COR-L47 (cell line): ENCODE results near the gene IL16.

Experiments used
- DNase-seq: peaks from one replicate; lab custom pipeline; 2025; lab: John Stamatoyannopoulos, UW

IL16 gene

DNA sequence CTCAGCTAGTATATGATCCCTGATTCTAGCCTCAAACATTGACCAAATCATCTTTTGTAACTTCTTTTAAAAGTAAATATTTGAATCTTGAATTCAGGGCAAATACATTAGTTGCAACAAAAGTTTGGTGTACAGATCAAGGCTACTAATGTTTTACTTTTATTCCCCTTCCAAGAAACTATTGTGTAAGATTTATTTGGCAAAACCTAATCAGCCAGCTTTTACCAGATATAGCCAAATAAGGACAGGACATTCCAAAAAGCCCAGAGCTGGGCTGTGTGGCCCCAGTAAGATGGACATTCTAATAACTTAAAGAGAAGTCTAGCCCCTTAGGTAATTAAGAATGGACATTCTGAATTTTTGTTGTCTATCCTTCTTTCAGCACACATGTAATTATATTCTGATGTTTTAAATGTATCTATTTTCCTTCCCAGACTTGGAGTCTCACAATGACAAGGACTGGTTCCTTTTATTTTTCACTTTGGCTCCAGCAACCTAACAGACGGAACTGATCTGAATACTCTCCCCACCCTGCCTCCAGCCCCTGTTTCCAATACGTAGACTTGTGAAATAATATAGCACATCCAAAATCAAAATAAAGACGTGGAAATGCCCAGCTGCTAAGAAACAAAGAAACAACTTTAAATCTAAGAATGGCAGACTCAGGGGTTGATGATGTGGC lies 79.2 kb downstream of the IL16 start:
- DNase-seq: no peak

- no peak for DNase-seq
Measured at GRCh38 chr15:81276967-81277366, 80.3 kb downstream of the IL16 start.

- no peak for DNase-seq
Measured at GRCh38 chr15:81277851-81278250, 81.2 kb downstream of the IL16 start.

- no peak for DNase-seq
Measured at GRCh38 chr15:81278306-81279029, 81.8 kb downstream of the IL16 start.

DNA sequence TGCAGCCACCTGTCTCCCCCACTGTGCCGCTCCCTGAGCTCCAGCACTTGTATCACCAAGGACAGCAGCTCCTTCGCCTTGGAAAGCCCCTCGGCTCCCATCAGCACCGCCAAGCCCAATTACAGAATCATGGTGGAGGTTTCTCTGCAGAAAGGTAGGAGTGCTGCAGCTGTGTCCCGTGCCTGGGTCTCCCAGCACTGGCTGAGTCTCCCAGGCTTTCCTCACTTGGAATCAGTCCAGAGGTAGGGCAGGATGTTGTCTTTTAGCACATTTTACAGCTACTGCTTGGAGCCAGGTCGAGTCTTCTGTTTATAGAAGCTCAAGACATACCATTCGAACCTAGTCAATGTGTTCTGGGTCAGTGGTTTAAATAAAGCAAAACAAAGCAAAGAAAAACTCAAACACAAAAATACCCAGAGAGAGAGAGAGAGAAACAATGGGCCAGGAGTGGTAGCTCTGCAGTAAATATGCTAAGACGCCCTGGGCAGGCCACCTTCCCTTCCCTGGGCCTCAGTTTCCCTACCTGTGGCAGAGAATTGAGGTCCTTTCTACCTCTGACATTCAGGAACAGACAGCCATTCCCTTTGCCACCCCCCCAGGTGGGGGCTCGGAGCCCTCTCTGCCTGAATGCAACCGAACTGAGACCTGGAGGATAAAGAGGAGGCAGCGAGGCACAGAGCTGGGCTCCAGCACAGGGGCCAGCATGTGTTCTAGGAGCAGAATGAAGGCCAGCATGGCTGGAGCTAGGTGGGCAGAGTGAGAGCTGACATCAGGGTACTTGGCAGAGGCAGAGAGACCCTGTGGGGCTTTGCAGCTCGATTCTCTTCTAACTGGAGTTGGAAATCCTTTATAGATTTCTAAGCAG lies 83.2 kb downstream of the IL16 start:
- no peak for DNase-seq

- DNase-seq: no peak
Measured at GRCh38 chr15:81280696-81281455, 84.2 kb downstream of the IL16 start.

DNA sequence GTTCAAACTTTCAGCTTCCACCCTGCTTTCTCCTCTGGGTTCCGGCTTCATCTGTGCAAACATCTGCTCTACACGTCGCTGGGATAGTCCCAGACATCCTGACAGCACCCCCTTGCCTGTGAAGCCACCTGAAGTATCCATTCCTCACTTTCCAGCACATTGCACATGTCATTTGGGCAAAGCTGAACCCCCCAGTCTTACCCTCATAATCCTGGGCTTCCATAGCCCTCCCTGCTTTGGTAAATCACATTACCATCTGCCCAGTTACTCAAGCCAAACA lies 84.7 kb downstream of the IL16 start:
- no peak for DNase-seq

GRCh38 chr15:81281766-81282605 lies 85.3 kb downstream of the IL16 start:
- no peak for DNase-seq

DNA sequence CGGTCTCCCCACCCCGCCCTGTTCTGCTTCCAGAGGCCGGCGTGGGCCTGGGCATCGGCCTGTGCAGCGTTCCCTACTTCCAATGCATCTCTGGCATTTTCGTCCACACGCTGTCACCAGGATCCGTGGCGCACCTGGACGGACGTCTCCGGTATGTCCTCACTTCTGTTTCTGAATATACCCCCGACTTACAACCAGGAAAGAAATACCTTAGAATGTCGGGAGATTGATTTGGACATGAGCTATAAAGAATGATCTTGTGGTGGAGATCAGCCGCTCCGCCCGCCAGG lies 85.9 kb downstream of the IL16 start:
- DNase-seq: no peak

DNA sequence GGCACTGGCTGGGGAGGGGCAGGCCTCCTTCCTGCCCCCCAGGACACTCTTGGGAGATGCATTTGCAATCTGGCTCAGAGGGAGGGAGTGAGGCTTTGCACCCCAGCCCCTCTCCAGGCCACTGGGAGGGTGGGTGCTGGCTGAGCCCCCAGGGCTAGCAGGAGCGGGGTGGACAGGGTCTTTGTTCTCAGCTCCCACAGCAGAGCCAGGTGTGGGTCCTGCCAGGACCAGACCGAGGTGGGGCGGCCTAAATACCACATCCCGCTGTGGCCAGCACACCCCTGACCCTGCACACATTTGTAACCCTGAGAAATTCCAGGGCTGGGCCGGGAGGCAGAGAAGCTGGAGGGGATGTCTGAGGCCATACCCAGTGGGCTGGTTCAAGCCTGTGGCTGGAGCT lies 86.2 kb downstream of the IL16 start:
- no peak for DNase-seq

- DNase-seq: no peak
Measured at GRCh38 chr15:81284256-81285031, 87.8 kb downstream of the IL16 start.

- no peak for DNase-seq
Measured at GRCh38 chr15:81285461-81285860, 88.8 kb downstream of the IL16 start.

DNA sequence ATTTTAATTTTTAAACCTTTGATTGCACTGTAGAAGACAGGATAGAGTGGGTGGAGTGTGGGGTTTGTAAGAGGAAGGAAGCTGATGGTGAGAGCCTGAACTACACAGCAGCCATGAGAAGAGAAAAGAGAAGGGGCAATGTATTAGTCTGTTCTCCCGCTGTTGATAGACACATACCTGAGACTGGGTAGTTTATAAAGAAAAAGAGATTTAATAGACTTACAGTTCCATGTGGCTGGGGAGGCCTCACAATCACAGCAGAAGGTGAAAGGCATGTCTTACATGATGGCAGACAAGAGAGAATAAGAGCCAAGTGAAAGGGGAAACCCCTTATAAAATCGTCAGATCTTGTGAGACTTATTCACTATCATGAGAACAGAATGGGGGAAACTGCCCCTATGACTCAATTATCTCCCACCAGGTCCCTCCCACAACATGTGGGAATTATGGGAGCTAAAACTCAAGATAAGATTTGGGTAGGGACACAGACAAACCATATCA lies 90.0 kb downstream of the IL16 start:
- DNase-seq: no peak

GRCh38 chr15:81288040-81288439 lies 91.4 kb downstream of the IL16 start:
- no peak for DNase-seq

DNA sequence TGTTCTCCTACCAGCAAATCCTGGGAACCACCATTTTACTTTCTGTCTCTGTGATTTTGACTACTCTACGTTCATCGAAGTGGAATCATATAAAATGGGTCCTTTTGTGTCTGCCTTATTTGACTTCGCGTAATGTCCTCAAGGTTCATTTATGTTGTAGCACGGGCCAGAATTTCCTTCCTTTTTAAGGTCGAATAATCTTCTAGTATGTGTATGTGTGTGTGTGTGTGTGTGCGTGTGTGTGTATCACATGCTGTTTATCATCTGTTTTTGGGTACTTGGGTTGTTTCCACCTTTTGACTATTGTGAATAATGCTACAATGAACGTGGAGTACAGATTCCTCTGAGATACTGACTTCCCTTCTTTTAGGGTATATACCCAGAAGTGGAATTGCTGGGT lies 91.9 kb downstream of the IL16 start:
- DNase-seq: no peak

DNA sequence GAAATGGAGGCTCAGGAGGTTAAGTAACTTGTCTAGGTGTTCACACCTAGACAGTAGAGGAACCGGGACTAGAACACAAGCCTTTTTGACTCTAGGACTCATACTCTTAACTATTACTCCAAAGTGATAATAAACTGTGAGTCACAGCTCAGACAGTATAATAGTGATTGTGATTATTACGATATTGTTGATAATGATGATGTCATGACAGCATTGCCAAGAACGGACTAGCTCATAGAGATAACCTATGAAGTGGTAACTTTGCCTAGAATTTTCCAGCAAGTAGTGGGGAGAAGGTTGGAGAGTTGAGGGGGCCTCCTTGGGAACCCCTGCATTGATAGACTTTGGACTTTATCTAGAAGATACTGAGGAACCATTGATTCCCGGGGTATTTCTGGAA lies 93.2 kb downstream of the IL16 start:
- DNase-seq: no peak

DNA sequence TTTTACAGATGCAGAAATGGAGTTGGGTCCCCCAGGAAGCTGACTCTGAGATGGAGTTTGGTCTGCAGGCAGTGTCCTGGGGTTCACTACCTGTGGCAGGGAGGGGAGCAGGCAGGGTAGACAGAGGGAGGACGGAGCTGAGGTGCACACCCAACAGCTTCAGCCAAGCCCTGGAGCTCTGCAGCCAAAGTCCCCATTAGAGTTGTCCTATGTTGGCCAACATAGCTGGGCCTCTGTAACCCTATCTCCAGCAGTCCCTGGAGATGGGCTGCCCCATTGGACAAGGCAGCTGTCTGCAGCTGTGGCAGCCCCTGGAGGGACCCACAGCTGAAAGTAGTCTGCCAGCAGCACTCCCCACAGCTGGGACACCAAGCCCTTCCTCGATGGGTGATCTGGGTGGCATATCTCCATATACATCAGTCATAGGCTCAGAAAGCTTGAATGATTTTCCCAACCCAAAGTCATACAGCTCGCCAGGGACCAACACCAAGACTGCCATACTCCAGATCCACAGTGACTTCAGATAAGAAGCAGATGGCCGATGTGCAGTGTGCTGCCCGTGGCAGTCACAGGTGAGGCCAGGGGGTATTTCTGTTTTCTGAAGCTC lies 95.3 kb downstream of the IL16 start:
- DNase-seq: no peak

- no peak for DNase-seq
Measured at GRCh38 chr15:81292523-81293001, 95.9 kb downstream of the IL16 start.

GRCh38 chr15:81293728-81294515 lies 97.2 kb downstream of the IL16 start:
- DNase-seq: no peak
